Stimulated activated CD4-positive, alpha-beta T cell treated with anti-CD3 and anti-CD28 coated beads, TNF-alpha, amount 100 ng/mL, for 4 hours (primary cell): ENCODE data around the gene TRIM32.

ENCODE experiments used
- DNase-seq, 3 experiments: peaks; one replicate each; pipeline ENCODE4 v3.0.0-alpha.2; 2020; ENCODE audit warnings: low read depth in 3 of 3

Gene TRIM32

GRCh38 chr9:116687074-116687753 lies at the start of gene TRIM32:
TRIM32 (plus strand) TSS chr9:116687305; CDS start chr9:116697743, 10,438 bp downstream.
- peak; percentile 89 to 98 (median 91) for DNase-seq

GRCh38 chr9:116639251-116639741 lies 47.8 kb upstream of the TRIM32 start:
- DNase-seq: no peak

GRCh38 chr9:116641292-116642059 lies 45.6 kb upstream of the TRIM32 start:
- no peak for DNase-seq

- DNase-seq: no peak
Observed at GRCh38 chr9:116643691-116644090, 43.4 kb upstream of the TRIM32 start.

- no peak for DNase-seq
Observed at GRCh38 chr9:116644091-116644688, 42.9 kb upstream of the TRIM32 start.

GRCh38 chr9:116646661-116647514 lies 40.2 kb upstream of the TRIM32 start:
- no peak for DNase-seq

- no peak for DNase-seq
Observed at GRCh38 chr9:116647515-116647809, 39.6 kb upstream of the TRIM32 start.

- no peak for DNase-seq
Observed at GRCh38 chr9:116653348-116654058, 33.6 kb upstream of the TRIM32 start.

GRCh38 chr9:116654059-116654355 lies 33.1 kb upstream of the TRIM32 start:
- no peak for DNase-seq

GRCh38 chr9:116656501-116656971 lies 30.6 kb upstream of the TRIM32 start:
- DNase-seq: no peak

GRCh38 chr9:116656977-116657376 lies 30.1 kb upstream of the TRIM32 start:
- no peak for DNase-seq

GRCh38 chr9:116658265-116658664 lies 28.8 kb upstream of the TRIM32 start:
- no peak for DNase-seq

- no peak for DNase-seq
Observed at GRCh38 chr9:116661037-116661954, 25.8 kb upstream of the TRIM32 start.

GRCh38 chr9:116662646-116663310 lies 24.3 kb upstream of the TRIM32 start:
- DNase-seq: no peak

GRCh38 chr9:116663581-116663980 lies 23.5 kb upstream of the TRIM32 start:
- DNase-seq: no peak

- DNase-seq: no peak
Observed at GRCh38 chr9:116668970-116669695, 18.0 kb upstream of the TRIM32 start.

GRCh38 chr9:116671605-116672004 lies 15.5 kb upstream of the TRIM32 start:
- DNase-seq: no peak

- no peak for DNase-seq
Observed at GRCh38 chr9:116673375-116673774, 13.7 kb upstream of the TRIM32 start.
